Smooth muscle cell (in vitro differentiated cells): ENCODE results near the gene CACNB2. TPM values are rescaled to one million over a fixed set of nuclear protein-coding genes. Genes with fewer than 3 reads are reported as not detected.

Source experiments
- DNase-seq: peaks from one replicate; lab custom pipeline; 2025; ENCODE audit not compliant: unreplicated experiment; lab: John Stamatoyannopoulos, UW
- H2AFZ ChIP-seq: fragments of 200-600 bp; sonication (generic); 2 replicates; pipeline ENCODE4 v1.6.0; 2016; ENCODE audit warnings: antibody characterized with exemption, low read depth, mild to moderate bottlenecking
- H3F3A ChIP-seq: fragments of 200-600 bp; sonication (generic); 2 replicates; pipeline ENCODE4 v1.6.0; 2017; ENCODE audit warnings: antibody characterized with exemption, low read depth
- H3K27ac ChIP-seq: fragments of 200-600 bp; sonication (generic); 2 replicates; pipeline ENCODE4 v1.5.1; 2016; ENCODE audit warnings: low read depth, mild to moderate bottlenecking
- H3K27me3 ChIP-seq: fragments of 200-600 bp; sonication (generic); 2 replicates; pipeline ENCODE4 v1.6.1; 2016; ENCODE audit warnings: low read depth, mild to moderate bottlenecking
- H3K36me3 ChIP-seq: fragments of 200-600 bp; sonication (generic); 2 replicates; pipeline ENCODE4 v1.5.1; 2016; ENCODE audit warnings: low read depth
- H3K4me1 ChIP-seq: fragments of 200-600 bp; sonication (generic); 2 replicates; pipeline ENCODE4 v1.5.1; 2016; ENCODE audit warnings: low read depth
- H3K4me2 ChIP-seq: fragments of 200-600 bp; sonication (generic); 2 replicates; pipeline ENCODE4 v1.6.0; 2016; ENCODE audit warnings: mild to moderate bottlenecking
- H3K4me3 ChIP-seq: fragments of 200-600 bp; sonication (generic); 2 replicates; pipeline ENCODE4 v1.5.1; 2016; ENCODE audit warnings: mild to moderate bottlenecking
- H3K79me2 ChIP-seq: fragments of 200-600 bp; sonication (generic); 2 replicates; pipeline ENCODE4 v1.6.0; 2016; ENCODE audit warnings: low read depth, mild to moderate bottlenecking
- H3K9ac ChIP-seq: fragments of 200-600 bp; sonication (generic); 2 replicates; pipeline ENCODE4 v1.6.0; 2016; ENCODE audit warnings: low read depth
- H3K9me3 ChIP-seq: fragments of 200-600 bp; sonication (generic); replicated peaks from 2 replicates; pipeline ENCODE4 v1.5.1; 2016; ENCODE audit warnings: low read depth
- H4K20me1 ChIP-seq: fragments of 200-600 bp; sonication (generic); 2 replicates; pipeline ENCODE4 v1.6.0; 2016; ENCODE audit warnings: low read depth
- WGBS: methylation state at CpG from one replicate; pipeline ENCODE4 v1.1.7; 2016; ENCODE audit warnings: low lambda C conversion rate; 5-methylcytosine and 5-hydroxymethylcytosine counted together
- polyA plus RNA-seq: library from polyadenylated mRNA; unstranded; fragments of >200 nt; fragmentation: Nextera tagmentation; extraction: Ambion mirVana; gene quantifications from 2 replicates; pipeline ENCODE4 v1.2.1, GENCODE V29; 2016
- total RNA-seq: library from RNA; depleted of rRNA; stranded (reverse); fragments of >200 nt; gene quantifications from 2 replicates; pipeline ENCODE4 v1.2.3, GENCODE V29; 2014
- TF ChIP-seq, protein P1 (sequence below): fragments of 200-600 bp; sonication (generic); IDR thresholded peaks from 2 replicates; pipeline ENCODE4 v1.5.1; 2017; ENCODE audit warnings: borderline replicate concordance, mild to moderate bottlenecking, antibody characterized with exemption; ENCODE audit not compliant: insufficient read depth, poor library complexity, severe bottlenecking

Gene CACNB2
- total and polyA plus RNA-seq, 2 experiments from 2014 or later: 0.04 to 1.1 TPM

DNA sequence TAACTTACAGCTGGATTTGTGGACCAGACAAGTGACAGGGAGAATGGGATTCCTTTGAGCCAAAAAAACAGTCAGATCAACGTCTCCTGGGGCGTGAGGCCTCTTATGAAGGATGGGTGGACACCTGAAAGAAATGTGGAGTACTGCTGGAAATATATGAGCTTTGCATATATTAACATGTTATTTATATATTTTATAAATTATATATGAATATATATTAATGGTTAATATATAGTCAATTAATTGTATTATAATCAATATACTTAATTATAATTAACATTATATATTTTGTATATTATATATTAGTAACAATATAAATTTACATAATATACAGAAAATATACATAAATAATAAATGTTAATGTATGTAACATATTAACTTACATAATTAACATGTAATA is 57.5 kb downstream of the CACNB2 start:
- no peak overlapping the region for H3K27ac ChIP-seq
- no peak overlapping the region for H3K9ac ChIP-seq
- DNase-seq: no peak
- H3K9me3 ChIP-seq: no peaks in the 10 kb centered on the region
- no peaks in the 10 kb centered on the region for H3K79me2 ChIP-seq
- no peaks in the 10 kb centered on the region for H3K36me3 ChIP-seq
- H3F3A ChIP-seq: no peaks in the 10 kb centered on the region
- 73% methylated on average over 2 of the region's 2 CpGs for WGBS
- no peaks in the 10 kb centered on the region for H4K20me1 ChIP-seq
- TF ChIP-seq, protein P1, sequence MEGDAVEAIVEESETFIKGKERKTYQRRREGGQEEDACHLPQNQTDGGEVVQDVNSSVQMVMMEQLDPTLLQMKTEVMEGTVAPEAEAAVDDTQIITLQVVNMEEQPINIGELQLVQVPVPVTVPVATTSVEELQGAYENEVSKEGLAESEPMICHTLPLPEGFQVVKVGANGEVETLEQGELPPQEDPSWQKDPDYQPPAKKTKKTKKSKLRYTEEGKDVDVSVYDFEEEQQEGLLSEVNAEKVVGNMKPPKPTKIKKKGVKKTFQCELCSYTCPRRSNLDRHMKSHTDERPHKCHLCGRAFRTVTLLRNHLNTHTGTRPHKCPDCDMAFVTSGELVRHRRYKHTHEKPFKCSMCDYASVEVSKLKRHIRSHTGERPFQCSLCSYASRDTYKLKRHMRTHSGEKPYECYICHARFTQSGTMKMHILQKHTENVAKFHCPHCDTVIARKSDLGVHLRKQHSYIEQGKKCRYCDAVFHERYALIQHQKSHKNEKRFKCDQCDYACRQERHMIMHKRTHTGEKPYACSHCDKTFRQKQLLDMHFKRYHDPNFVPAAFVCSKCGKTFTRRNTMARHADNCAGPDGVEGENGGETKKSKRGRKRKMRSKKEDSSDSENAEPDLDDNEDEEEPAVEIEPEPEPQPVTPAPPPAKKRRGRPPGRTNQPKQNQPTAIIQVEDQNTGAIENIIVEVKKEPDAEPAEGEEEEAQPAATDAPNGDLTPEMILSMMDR: no peak
- H3K4me2 ChIP-seq: no peak overlapping the region
- H3K4me1 ChIP-seq: peaks cover 8% of the 10 kb centered on the region
- no peak overlapping the region for H2AFZ ChIP-seq
- peaks cover 8% of the 10 kb centered on the region for H3K27me3 ChIP-seq
- H3K4me3 ChIP-seq: no peak overlapping the region

- H3K4me3 ChIP-seq: no peak overlapping the region
Measured at GRCh38 chr10:18201877-18202276, 61.7 kb downstream of the CACNB2 start.

DNA sequence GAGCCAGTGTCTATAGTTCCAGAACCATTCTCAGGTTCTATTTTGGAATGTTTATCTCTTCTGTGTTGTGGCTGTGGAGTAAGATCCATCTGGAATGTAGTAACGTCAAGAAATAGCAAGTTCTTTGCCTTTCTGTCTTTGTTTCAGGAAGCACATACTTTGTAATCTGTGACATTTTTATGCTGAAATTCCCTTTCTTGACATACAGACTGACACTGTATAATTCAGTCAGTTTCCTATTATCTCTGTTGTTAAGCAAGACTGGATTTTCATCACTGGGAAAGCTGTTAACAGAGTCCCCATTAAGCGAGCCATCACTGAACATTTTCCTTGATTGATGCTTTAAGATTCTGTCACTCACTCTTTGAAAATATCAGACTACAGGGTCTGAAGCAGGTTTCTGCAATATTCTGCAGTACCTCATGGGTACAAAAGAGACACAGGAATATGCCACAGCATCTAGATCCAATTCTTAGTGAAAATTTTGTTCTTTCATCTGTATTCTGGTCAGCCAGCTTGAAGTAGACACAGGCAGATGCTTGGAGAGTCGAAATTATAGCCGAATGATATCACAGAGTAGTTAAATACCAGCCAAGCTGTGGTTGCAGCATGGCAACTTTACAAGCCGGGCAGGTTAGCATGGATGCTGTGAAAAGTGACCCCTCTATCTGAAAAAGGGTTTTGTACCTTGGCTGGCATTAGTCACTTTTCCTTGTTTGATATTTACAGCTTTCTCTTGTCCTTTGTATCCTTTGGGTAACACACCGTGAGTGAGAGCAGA is 62.6 kb downstream of the CACNB2 start:
- H3K36me3 ChIP-seq: no peaks in the 10 kb centered on the region
- peaks cover 19% of the 10 kb centered on the region for H3K27me3 ChIP-seq
- TF ChIP-seq, protein P1: no peak
- WGBS: 73% methylated on average over 6 of the region's 6 CpGs
- DNase-seq: no peak
- no peaks in the 10 kb centered on the region for H3F3A ChIP-seq
- no peaks in the 10 kb centered on the region for H3K79me2 ChIP-seq
- H3K4me3 ChIP-seq: no peak overlapping the region
- H4K20me1 ChIP-seq: no peaks in the 10 kb centered on the region
- H3K4me2 ChIP-seq: no peak overlapping the region
- no peaks in the 10 kb centered on the region for H3K4me1 ChIP-seq
- no peak overlapping the region for H3K27ac ChIP-seq
- no peak overlapping the region for H3K9ac ChIP-seq
- no peaks in the 10 kb centered on the region for H3K9me3 ChIP-seq
- H2AFZ ChIP-seq: no peak overlapping the region

More at GRCh38 chr10:18201877-18202276, 61.7 kb downstream of the CACNB2 start:
- Histone ChIP-seq H3K36me3 (no peaks in the 10 kb centered on the region), H3F3A (no peaks in the 10 kb centered on the region), H3K9me3 (no peaks in the 10 kb centered on the region), H3K9ac (no peak overlapping the region), H3K27ac (no peak overlapping the region), H3K79me2 (no peaks in the 10 kb centered on the region), H2AFZ (no peak overlapping the region), H3K4me1 (peaks cover 8% of the 10 kb centered on the region), H3K4me2 (no peak overlapping the region), H3K27me3 (peaks cover 14% of the 10 kb centered on the region), H4K20me1 (no peaks in the 10 kb centered on the region)
- TF ChIP-seq, protein P1: no peak
- no peak for DNase-seq

- H3K4me2 ChIP-seq: no peak overlapping the region
- H4K20me1 ChIP-seq: no peaks in the 10 kb centered on the region
- no peaks in the 10 kb centered on the region for H3K79me2 ChIP-seq
- H3K9me3 ChIP-seq: no peaks in the 10 kb centered on the region
- no peak overlapping the region for H2AFZ ChIP-seq
- WGBS: 91% methylated on average over 6 of the region's 6 CpGs
- TF ChIP-seq, protein P1: no peak
- peaks cover 19% of the 10 kb centered on the region for H3K27me3 ChIP-seq
- H3K4me3 ChIP-seq: no peak overlapping the region
- H3K27ac ChIP-seq: no peak overlapping the region
- H3F3A ChIP-seq: no peaks in the 10 kb centered on the region
- H3K36me3 ChIP-seq: no peaks in the 10 kb centered on the region
- DNase-seq: no peak
- H3K4me1 ChIP-seq: no peaks in the 10 kb centered on the region
- H3K9ac ChIP-seq: no peak overlapping the region
Measured at GRCh38 chr10:18203471-18203870, 63.2 kb downstream of the CACNB2 start.
